ENCODE data around the gene MSL3.

GRCh38 chrX:11739776-11740175 is 18.3 kb upstream of the MSL3 start:
- TF ChIP-seq CTCF (IDR thresholded peaks at IDR 0.05) (no peak), POLR2A (IDR thresholded peaks at IDR 0.05) (no peak)
